MM.1S (cell line): ENCODE measurements around the gene ZCCHC8.

Source experiments
- EZH2 ChIP-seq: fragments of 300-600 bp; sonication (generic); optimal IDR thresholded peaks from 2 replicates; pipeline ENCODE3; 2017; ENCODE audit warnings: low read depth, mild to moderate bottlenecking, antibody characterized with exemption, low read length, mixed read lengths
- TF ChIP-seq, protein P1 (sequence below): fragments of 300-600 bp; sonication (generic); IDR thresholded peaks from 2 replicates; pipeline ENCODE4 v1.5.1; 2016; ENCODE audit warnings: antibody characterized with exemption, low read length, mixed read lengths

- TF ChIP-seq, protein P1, sequence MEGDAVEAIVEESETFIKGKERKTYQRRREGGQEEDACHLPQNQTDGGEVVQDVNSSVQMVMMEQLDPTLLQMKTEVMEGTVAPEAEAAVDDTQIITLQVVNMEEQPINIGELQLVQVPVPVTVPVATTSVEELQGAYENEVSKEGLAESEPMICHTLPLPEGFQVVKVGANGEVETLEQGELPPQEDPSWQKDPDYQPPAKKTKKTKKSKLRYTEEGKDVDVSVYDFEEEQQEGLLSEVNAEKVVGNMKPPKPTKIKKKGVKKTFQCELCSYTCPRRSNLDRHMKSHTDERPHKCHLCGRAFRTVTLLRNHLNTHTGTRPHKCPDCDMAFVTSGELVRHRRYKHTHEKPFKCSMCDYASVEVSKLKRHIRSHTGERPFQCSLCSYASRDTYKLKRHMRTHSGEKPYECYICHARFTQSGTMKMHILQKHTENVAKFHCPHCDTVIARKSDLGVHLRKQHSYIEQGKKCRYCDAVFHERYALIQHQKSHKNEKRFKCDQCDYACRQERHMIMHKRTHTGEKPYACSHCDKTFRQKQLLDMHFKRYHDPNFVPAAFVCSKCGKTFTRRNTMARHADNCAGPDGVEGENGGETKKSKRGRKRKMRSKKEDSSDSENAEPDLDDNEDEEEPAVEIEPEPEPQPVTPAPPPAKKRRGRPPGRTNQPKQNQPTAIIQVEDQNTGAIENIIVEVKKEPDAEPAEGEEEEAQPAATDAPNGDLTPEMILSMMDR: no peak
- no peak for TF ChIP-seq EZH2
Observed at GRCh38 chr12:122523280-122523679, 22.5 kb upstream of the ZCCHC8 start.
